ENCODE results near the gene GABBR2. TPM values are rescaled to one million over a fixed set of nuclear protein-coding genes. Genes with fewer than 3 reads are reported as not detected.

GABBR2 gene
- total RNA-seq, 1 experiment from 2014 or later, result 7.3 TPM

DNA sequence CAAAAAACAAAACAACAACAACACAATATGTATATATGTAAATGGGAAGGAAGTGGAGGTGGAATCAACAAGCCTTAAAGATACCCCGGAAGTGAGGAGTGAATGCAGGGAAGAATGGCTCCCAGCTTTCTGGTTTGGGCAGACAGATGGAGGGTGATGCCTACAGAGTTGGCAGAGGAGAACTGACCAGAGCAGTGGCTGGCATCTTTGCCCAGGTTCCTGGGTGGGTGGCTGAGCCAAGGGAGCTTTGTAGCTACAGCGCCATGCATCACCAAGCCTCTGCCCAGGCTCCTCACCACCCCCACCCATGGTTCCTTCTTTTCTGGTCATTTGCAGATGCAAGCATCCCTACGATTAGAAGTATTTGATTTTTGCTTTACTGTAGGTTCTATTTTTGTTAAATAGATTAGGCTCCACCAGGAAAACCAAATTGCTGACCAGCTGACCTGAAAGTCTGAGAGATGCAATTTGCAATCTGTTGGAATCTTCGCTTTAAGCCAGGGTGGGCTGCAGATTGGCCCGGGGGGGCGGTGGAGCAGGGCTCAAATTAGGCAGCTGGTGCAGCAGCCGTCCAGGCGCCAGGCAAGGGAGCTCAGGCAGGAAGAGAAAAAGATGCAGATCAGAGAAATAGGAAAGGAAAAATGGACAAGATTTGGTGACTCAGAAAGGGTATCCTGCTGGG, 290.0 kb downstream of the GABBR2 start:
- DNase-seq (ENCODE audit: extremely low read depth, low read depth), result no peak

DNA sequence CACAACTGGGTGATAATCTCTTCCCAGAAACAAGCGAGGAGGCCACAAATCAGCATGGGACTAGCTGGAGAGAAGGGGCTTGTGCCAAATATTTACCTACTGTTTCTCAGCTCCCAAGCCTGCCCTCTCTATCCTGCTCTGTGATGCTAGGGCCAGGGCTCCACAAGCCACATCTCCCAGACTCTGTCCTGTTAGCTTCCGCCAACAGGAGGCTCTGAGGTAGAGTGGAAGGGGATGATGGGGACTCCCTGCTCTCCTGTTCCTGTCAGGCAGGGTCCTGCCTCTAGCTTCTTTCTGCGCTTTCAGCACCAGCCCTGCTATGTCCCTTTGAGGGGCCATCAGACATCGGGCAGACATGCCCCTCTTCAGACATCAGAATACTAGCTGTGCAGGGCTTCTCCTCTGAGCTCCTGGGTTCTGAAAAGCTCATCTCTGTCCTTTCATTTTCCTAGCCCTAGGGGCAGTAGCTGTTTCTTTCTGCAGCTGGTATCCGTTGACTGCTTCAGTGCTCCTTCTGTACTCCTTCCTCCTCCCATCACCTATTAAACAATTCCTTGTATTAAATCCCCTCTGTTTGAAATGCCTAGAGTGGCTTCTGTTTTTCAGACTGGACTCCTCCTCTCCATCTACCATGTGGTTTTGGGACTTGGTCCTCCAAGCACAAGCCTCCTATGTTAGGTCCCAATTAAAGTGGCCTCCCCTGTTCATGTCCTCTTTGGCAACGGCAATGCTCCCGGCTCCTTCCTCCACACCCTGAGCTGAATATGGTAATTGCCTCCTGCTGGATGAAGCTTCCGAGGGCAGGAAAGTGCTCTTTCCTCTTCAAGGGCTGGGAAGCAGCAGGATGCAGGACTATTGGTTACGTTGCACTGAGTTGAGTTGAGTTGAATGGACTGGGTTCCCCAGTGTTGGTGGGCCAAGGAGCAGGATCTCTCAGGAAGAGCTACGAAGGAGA, 292.2 kb downstream of the GABBR2 start:
- no peak for DNase-seq (ENCODE audit: extremely low read depth, low read depth)

DNA sequence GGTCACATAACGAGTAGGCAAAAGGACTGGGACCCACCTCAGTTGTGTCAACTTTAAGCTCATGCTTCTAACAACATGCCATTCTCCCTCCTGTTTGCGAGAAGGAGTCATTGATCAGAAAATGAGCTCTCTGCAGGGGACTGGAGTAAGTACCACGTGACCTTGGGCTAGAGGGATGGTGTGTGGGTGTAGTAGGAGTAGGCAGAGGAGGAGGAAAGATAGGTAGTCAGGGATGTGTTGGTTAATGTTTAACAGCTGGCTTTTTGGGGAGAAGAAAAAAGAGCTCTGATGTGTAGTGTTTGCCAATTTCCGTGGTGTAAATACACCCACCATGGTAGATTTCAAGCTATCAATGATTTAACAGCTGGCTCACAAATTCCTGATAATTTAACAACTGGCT, 293.0 kb downstream of the GABBR2 start:
- no peak for DNase-seq (ENCODE audit: extremely low read depth, low read depth)

DNA sequence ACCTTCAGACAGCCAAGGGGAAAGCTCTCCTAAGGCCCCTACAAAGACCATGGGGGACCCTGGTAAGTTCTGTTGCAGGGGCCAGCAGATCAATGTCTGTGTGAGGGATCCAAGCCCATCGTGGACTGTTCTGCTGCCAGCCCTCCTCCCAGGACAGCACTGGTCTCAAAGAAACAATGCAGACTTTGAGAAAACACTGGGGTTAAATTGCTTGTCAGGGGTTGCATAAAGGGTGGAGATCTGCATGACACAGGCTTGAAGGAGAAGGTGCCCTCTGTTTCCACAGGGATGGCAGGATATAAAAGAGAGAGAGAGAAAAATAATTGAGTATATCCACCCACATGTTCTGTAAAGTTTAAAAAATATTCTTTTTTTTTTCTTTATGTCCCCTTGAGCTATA, 295.7 kb downstream of the GABBR2 start:
- no peak for DNase-seq (ENCODE audit: extremely low read depth, low read depth)

GRCh38 chr9:98412101-98412842, 296.5 kb downstream of the GABBR2 start:
- no peak for DNase-seq (ENCODE audit: extremely low read depth, low read depth)

DNA sequence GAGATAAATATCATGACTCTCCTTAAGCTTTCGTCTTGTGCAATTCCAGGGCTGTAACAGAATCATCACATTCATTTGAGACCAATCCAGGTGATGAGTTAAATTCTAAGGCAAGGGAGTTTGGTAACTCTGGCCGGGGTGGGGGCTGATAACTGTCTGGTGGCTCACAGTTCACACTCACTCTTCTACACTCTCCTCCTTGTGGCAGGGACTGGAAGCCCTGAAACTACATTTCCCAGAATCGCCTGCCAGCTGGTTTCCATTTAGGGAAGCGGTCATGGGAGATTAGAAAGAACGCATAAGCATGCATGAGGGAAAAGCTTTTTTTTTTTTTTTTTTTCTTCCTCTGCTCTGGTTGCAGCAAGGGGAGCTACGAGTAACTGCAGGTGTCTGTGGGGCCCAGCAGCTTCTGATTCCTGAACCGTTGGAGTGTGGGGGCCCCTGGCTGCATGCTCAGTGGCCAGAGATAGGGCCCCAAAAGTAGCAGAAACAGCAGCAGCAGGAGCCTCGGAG, 298.5 kb downstream of the GABBR2 start:
- DNase-seq (ENCODE audit: extremely low read depth, low read depth), result no peak

GRCh38 chr9:98409719-98410118, 299.0 kb downstream of the GABBR2 start:
- no peak for DNase-seq (ENCODE audit: extremely low read depth, low read depth)

DNA sequence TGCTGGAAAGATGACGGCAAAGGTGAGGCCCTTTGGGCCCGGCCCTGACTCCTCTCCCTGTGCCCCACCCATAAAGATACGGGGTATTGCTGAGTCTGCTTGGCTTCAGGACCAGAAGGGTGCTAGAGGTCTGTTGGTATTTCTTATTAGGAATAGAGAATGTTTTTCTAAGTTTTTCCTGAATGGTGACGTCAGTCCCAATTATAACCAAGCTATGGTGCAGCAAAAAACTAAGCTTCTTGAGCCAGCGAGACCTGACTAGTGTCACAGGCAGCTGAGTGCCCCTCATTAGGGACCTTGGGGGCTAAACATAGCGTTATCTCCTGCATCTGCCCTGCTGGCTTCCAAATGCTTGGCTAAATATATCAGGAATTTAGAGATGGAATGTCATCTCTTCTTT, 302.3 kb downstream of the GABBR2 start:
- DNase-seq (ENCODE audit: extremely low read depth, low read depth), result no peak

GRCh38 chr9:98404237-98404636, 304.5 kb downstream of the GABBR2 start:
- DNase-seq (ENCODE audit: extremely low read depth, low read depth), result no peak

GRCh38 chr9:98403715-98404114, 305.0 kb downstream of the GABBR2 start:
- DNase-seq (ENCODE audit: extremely low read depth, low read depth), result no peak

- DNase-seq (ENCODE audit: extremely low read depth, low read depth), result no peak
Observed at GRCh38 chr9:98402019-98402840, 306.5 kb downstream of the GABBR2 start.

DNA sequence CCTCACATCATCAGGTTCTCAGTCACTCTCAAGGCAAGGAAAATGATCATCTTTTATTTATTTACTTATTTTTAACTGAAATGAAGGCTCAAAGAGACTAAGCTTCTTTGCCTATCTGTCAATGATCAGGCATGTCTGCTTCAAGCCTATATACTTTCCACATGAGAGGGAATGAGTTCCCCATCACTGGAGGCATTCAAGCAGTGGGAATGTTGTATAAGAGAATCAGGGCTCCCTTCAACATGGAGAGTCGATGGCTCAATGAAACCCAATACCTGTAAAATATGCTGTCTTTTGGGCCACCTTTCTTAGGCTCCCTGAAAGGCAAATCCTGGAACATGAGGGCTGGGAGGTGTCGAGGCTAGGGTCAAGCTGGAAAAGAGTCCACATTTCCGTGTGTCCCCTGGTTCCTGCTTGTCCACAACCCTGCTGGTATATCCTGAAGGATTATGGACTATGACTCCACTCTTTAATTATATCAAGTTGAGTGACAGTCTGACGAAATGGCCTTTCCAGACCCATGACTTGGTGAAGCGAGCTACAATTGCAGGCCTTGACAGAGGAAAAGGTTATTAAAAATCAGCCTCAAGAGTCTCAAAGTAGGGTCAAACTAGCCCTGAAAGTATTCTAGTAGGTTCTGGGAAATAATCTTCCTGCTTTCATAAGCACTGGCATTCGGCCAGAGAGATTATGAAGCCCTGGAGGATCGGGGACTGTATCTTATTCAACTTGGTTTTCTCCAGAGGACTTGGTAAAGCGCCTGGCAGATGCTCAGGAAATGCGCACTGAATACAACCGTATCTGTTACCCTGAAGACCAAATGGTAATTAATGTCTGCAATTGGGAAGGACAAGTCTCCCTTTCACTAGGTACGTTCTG, 307.4 kb downstream of the GABBR2 start:
- DNase-seq (ENCODE audit: extremely low read depth, low read depth), result no peak

- no peak for DNase-seq (ENCODE audit: extremely low read depth, low read depth)
Observed at GRCh38 chr9:98399950-98400683, 308.6 kb downstream of the GABBR2 start.

DNA sequence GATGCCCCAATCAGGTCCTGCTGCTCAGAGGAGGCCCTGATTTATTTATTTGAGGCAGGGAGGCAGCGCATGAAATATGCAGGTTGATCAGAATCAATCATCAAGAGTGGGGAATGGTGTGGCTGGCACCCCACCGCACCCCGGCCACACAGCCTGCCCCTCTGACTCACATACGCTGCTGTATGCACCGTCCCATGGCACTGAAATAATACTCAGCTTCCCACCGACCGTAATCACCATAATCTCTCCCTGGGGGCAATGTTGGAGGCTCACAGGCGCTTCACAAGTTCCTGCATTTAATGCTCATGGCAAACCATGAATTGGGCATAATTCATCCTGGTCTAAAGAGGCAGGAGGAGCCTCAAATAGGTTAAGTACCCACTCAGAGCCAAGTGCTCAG, 312.1 kb downstream of the GABBR2 start:
- no peak for DNase-seq (ENCODE audit: extremely low read depth, low read depth)

- DNase-seq (ENCODE audit: extremely low read depth, low read depth), result no peak
Observed at GRCh38 chr9:98396236-98396635, 312.5 kb downstream of the GABBR2 start.

DNA sequence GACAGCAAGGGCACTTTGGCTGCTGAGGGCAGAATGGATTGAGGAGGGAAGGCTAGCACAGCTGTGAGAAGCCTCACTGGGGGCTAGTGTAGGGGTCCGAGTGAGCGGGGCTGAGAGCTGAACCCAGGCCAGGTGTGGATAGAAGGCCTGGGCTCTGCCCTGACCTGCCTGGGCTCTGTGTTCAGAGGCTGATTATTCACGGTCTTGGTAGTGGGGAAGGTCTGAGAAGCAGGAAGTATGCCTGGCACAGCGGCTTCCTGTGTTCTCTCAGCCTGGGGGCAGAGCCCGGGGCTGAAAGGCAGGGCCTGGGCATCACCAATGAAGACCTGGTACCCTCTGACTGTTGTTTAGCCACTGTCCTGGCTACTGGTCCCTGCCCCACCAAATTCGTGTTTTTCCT, 316.9 kb downstream of the GABBR2 start:
- no peak for DNase-seq (ENCODE audit: extremely low read depth, low read depth)

DNA sequence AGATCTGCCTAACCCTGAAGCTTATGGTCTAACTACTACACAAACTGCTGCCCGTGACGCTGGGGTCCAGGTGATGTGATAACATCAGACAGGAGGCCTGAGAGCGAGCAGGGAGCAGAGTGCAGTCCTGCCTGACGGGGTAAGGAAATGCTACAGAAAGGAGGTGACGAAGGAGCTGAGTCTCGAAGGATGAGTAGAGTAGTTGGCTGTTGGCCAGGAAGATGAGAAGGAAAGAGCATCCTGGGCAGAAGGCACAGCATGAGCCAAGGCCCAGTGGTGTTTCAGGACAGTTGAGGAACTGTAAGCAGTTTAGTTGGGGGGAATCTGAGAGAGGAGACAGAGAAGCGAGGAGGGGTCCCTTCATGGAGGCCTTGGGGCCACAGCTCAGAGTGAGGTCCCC, 317.3 kb downstream of the GABBR2 start:
- DNase-seq (ENCODE audit: extremely low read depth, low read depth), result no peak

DNA sequence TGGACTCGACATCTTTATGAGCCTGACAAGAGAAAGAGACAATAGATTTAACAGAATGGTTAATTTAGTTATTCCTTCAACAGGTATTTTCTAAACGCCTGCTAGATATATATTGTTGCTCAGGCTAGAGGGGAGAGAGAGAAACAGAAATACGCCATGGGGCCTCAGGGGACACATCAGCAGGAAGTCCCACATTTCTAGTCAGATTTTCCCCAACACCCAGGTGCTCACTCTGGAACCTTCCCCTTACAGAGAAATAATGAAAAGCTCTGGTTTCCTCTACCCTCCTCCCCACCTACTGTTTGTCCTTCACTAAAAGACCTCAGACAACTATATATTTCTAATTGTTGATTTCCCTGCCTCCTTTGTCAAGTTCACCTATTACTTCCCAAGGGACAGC, 323.0 kb downstream of the GABBR2 start:
- DNase-seq (ENCODE audit: extremely low read depth, low read depth), result no peak

DNA sequence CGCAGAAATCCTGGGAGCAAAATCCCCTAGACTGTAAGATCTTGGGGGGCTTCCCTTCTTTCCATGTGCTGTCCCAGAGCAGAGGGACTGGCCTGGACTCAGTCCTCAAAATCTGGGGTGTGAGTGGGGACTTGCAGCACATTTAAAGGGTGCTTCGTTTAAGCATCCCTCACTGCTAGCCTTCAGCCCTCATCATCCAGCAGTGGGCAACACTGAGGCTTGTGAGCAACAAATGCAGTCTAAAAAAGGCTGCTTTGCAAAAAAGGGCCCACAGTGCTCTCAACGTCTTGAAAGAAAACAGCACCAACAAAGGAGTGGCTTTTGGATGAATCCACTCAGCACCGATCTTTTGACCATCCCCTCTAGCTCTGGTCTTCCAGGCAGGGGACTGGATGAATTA, 325.0 kb downstream of the GABBR2 start:
- no peak for DNase-seq (ENCODE audit: extremely low read depth, low read depth)

Data from NCI-H460 (cell line).